ENCODE measurements around the gene TTC22. TPM values are rescaled to one million over a fixed set of nuclear protein-coding genes. Genes with fewer than 3 reads are reported as not detected.

Gene TTC22
- total RNA-seq, 5 donors from 2014 or later (not counting 1 experiment from before 2014, with no cell fraction given), result 8.4 to 21.0 (median 16.2) TPM

- H3K4me3 Mint-ChIP-seq, result no peak overlapping the region
- POLR2A ChIA-PET, result no interaction called here
Observed at GRCh38 chr1:54842206-54842915, 41.2 kb upstream of the TTC22 start.

GRCh38 chr1:54839824-54840223 lies 38.7 kb upstream of the TTC22 start:
- ChIA-PET CTCF (no interaction called here), POLR2A (no interaction called here)
- WGBS (ENCODE audit: insufficient coverage), result 57% methylated on average over 1 of the region's 2 CpGs
- DNase-seq, result no peak
- H3K36me3 ChIP-seq (ENCODE audit: control insufficient read depth in 2 of 2, extremely low read depth in 1 of 2, insufficient read depth in 1 of 2, low read length in 1 of 2), result no peaks in the 10 kb centered on the region
- ATAC-seq (replicated peaks in 1 of 4), result no peak
- peaks cover 0 to 2% of the 10 kb centered on the region in 2 donors for H3K27me3 Mint-ChIP-seq
- H3K4me1 Mint-ChIP-seq, result no peaks in the 10 kb centered on the region
- H3K27ac ChIP-seq (ENCODE audit: low read length), result no peak overlapping the region
- no peak overlapping the region for H3K4me3 Mint-ChIP-seq
- no peaks in the 10 kb centered on the region for H3K9me3 Mint-ChIP-seq
- H3K4me3 ChIP-seq (ENCODE audit: control insufficient read depth in 1 of 2, extremely low read depth in 1 of 2, low read length in 1 of 2), result no peak overlapping the region
- peaks cover 9% of the 10 kb centered on the region for H3K36me3 Mint-ChIP-seq
- no peaks in the 10 kb centered on the region for H3K27me3 ChIP-seq (replicated peaks in 1 of 2; ENCODE audit: control insufficient read depth in 2 of 2, extremely low read depth in 1 of 2, insufficient read depth in 2 of 2, low read length in 1 of 2)
- no peak overlapping the region for H3K27ac Mint-ChIP-seq
- H3K4me1 ChIP-seq (ENCODE audit: control insufficient read depth in 1 of 2, extremely low read depth in 1 of 2, insufficient read depth in 2 of 2, low read length in 2 of 2), result no peaks in the 10 kb centered on the region
- no peaks in the 10 kb centered on the region for H3K9me3 ChIP-seq

More at GRCh38 chr1:54842206-54842915, 41.2 kb upstream of the TTC22 start:
- Mint-ChIP-seq H3K9me3 (no peaks in the 10 kb centered on the region), H3K27ac (no peak overlapping the region), H3K36me3 (peaks cover 9% of the 10 kb centered on the region), H3K27me3 (no peaks in the 10 kb centered on the region), H3K4me1 (no peaks in the 10 kb centered on the region)
- 100% methylated on average over 4 of the region's 10 CpGs for WGBS (ENCODE audit: insufficient coverage)
- Histone ChIP-seq H3K4me1 (ENCODE audit: control insufficient read depth in 1 of 2, extremely low read depth in 1 of 2, insufficient read depth in 2 of 2, low read length in 2 of 2) (no peaks in the 10 kb centered on the region), H3K27me3 (replicated peaks in 1 of 2; ENCODE audit: control insufficient read depth in 2 of 2, extremely low read depth in 1 of 2, insufficient read depth in 2 of 2, low read length in 1 of 2) (no peaks in the 10 kb centered on the region), H3K27ac (ENCODE audit: low read length) (no peak overlapping the region), H3K9me3 (no peaks in the 10 kb centered on the region), H3K4me3 (ENCODE audit: control insufficient read depth in 1 of 2, extremely low read depth in 1 of 2, low read length in 1 of 2) (no peak overlapping the region), H3K36me3 (ENCODE audit: control insufficient read depth in 2 of 2, extremely low read depth in 1 of 2, insufficient read depth in 1 of 2, low read length in 1 of 2) (no peaks in the 10 kb centered on the region)
- DNase-seq, result no peak
- ATAC-seq (replicated peaks in 1 of 4), result no peak
- CTCF ChIA-PET, result interaction anchor here in 1 of 2 donors (0.6 kb wide), 1 partner anchor 1080 kb away, joined by 3 read pairs; no protein-coding TSS in a partner anchor

GRCh38 chr1:54838565-54839180 lies 37.5 kb upstream of the TTC22 start:
- H3K27ac ChIP-seq (ENCODE audit: low read length), result no peak overlapping the region
- Mint-ChIP-seq H3K9me3 (no peaks in the 10 kb centered on the region), H3K36me3 (peaks cover 9% of the 10 kb centered on the region), H3K27ac (no peak overlapping the region), H3K4me1 (no peaks in the 10 kb centered on the region), H3K27me3 (peaks cover 0 to 2% of the 10 kb centered on the region in 2 donors), H3K4me3 (no peak overlapping the region)
- no peaks in the 10 kb centered on the region for H3K27me3 ChIP-seq (replicated peaks in 1 of 2; ENCODE audit: control insufficient read depth in 2 of 2, extremely low read depth in 1 of 2, insufficient read depth in 2 of 2, low read length in 1 of 2)
- POLR2A ChIA-PET, result no interaction called here
- no peak overlapping the region for H3K4me3 ChIP-seq (ENCODE audit: control insufficient read depth in 1 of 2, extremely low read depth in 1 of 2, low read length in 1 of 2)
- no peaks in the 10 kb centered on the region for H3K4me1 ChIP-seq (ENCODE audit: control insufficient read depth in 1 of 2, extremely low read depth in 1 of 2, insufficient read depth in 2 of 2, low read length in 2 of 2)
- CTCF ChIA-PET, result no interaction called here
- ATAC-seq (replicated peaks in 1 of 4) (no peak), DNase-seq (no peak)
- no peaks in the 10 kb centered on the region for H3K36me3 ChIP-seq (ENCODE audit: control insufficient read depth in 2 of 2, extremely low read depth in 1 of 2, insufficient read depth in 1 of 2, low read length in 1 of 2)
- H3K9me3 ChIP-seq, result no peaks in the 10 kb centered on the region
- 76% methylated on average over 3 of the region's 5 CpGs for WGBS (ENCODE audit: insufficient coverage)

GRCh38 chr1:54837002-54837853 lies 36.1 kb upstream of the TTC22 start:
- H3K36me3 Mint-ChIP-seq, result peaks cover 9% of the 10 kb centered on the region
- no peaks in the 10 kb centered on the region for H3K4me1 ChIP-seq (ENCODE audit: control insufficient read depth in 1 of 2, extremely low read depth in 1 of 2, insufficient read depth in 2 of 2, low read length in 2 of 2)
- ChIA-PET POLR2A (no interaction called here), CTCF (no interaction called here)
- H3K36me3 ChIP-seq (ENCODE audit: control insufficient read depth in 2 of 2, extremely low read depth in 1 of 2, insufficient read depth in 1 of 2, low read length in 1 of 2), result no peaks in the 10 kb centered on the region
- DNase-seq (no peak), ATAC-seq (replicated peaks in 1 of 4) (no peak)
- H3K27me3 ChIP-seq (replicated peaks in 1 of 2; ENCODE audit: control insufficient read depth in 2 of 2, extremely low read depth in 1 of 2, insufficient read depth in 2 of 2, low read length in 1 of 2), result no peaks in the 10 kb centered on the region
- no peaks in the 10 kb centered on the region for H3K9me3 Mint-ChIP-seq
- 51% methylated on average over 4 of the region's 6 CpGs for WGBS (ENCODE audit: insufficient coverage)
- H3K27ac Mint-ChIP-seq, result no peak overlapping the region
- no peak overlapping the region for H3K4me3 Mint-ChIP-seq
- no peak overlapping the region for H3K4me3 ChIP-seq (ENCODE audit: control insufficient read depth in 1 of 2, extremely low read depth in 1 of 2, low read length in 1 of 2)
- no peak overlapping the region for H3K27ac ChIP-seq (ENCODE audit: low read length)
- no peaks in the 10 kb centered on the region for H3K4me1 Mint-ChIP-seq
- H3K27me3 Mint-ChIP-seq, result peaks cover 0 to 2% of the 10 kb centered on the region in 2 donors
- H3K9me3 ChIP-seq, result no peaks in the 10 kb centered on the region

- Mint-ChIP-seq H3K4me3 (no peak overlapping the region), H3K4me1 (no peaks in the 10 kb centered on the region), H3K27me3 (peaks cover under 1 to 2% of the 10 kb centered on the region in 2 donors), H3K9me3 (peaks cover 0 to under 1% (median 0%) of the 10 kb centered on the region in 3 donors), H3K27ac (no peak overlapping the region), H3K36me3 (peaks cover 10% of the 10 kb centered on the region)
- ATAC-seq (replicated peaks in 1 of 4) (no peak), DNase-seq (no peak)
- no peak overlapping the region for H3K4me3 ChIP-seq (ENCODE audit: control insufficient read depth in 1 of 2, extremely low read depth in 1 of 2, low read length in 1 of 2)
- no peaks in the 10 kb centered on the region for H3K27me3 ChIP-seq (replicated peaks in 1 of 2; ENCODE audit: control insufficient read depth in 2 of 2, extremely low read depth in 1 of 2, insufficient read depth in 2 of 2, low read length in 1 of 2)
- no peaks in the 10 kb centered on the region for H3K36me3 ChIP-seq (ENCODE audit: control insufficient read depth in 2 of 2, extremely low read depth in 1 of 2, insufficient read depth in 1 of 2, low read length in 1 of 2)
- WGBS (ENCODE audit: insufficient coverage), result 87% methylated on average over 8 of the region's 8 CpGs
- H3K9me3 ChIP-seq, result no peaks in the 10 kb centered on the region
- H3K4me1 ChIP-seq (ENCODE audit: control insufficient read depth in 1 of 2, extremely low read depth in 1 of 2, insufficient read depth in 2 of 2, low read length in 2 of 2), result no peaks in the 10 kb centered on the region
- ChIA-PET POLR2A (no interaction called here), CTCF (no interaction called here)
- no peak overlapping the region for H3K27ac ChIP-seq (ENCODE audit: low read length)
Observed at GRCh38 chr1:54836594-54836993, 35.5 kb upstream of the TTC22 start.

GRCh38 chr1:54835970-54836369 lies 34.8 kb upstream of the TTC22 start:
- peaks cover 13% of the 10 kb centered on the region for H3K36me3 Mint-ChIP-seq
- ChIA-PET POLR2A (no interaction called here), CTCF (no interaction called here)
- DNase-seq (no peak), ATAC-seq (replicated peaks in 1 of 4) (no peak)
- H3K27ac ChIP-seq (ENCODE audit: low read length), result no peak overlapping the region
- 30% methylated on average over 2 of the region's 5 CpGs for WGBS (ENCODE audit: insufficient coverage)
- H3K27ac Mint-ChIP-seq, result no peak overlapping the region
- H3K4me1 Mint-ChIP-seq, result no peaks in the 10 kb centered on the region
- peaks cover 2 to 5% (median 2%) of the 10 kb centered on the region in 3 donors for H3K9me3 Mint-ChIP-seq
- H3K4me1 ChIP-seq (ENCODE audit: control insufficient read depth in 1 of 2, extremely low read depth in 1 of 2, insufficient read depth in 2 of 2, low read length in 2 of 2), result no peaks in the 10 kb centered on the region
- H3K4me3 Mint-ChIP-seq, result no peak overlapping the region
- H3K27me3 ChIP-seq (replicated peaks in 1 of 2; ENCODE audit: control insufficient read depth in 2 of 2, extremely low read depth in 1 of 2, insufficient read depth in 2 of 2, low read length in 1 of 2), result no peaks in the 10 kb centered on the region
- no peak overlapping the region for H3K4me3 ChIP-seq (ENCODE audit: control insufficient read depth in 1 of 2, extremely low read depth in 1 of 2, low read length in 1 of 2)
- no peaks in the 10 kb centered on the region for H3K36me3 ChIP-seq (ENCODE audit: control insufficient read depth in 2 of 2, extremely low read depth in 1 of 2, insufficient read depth in 1 of 2, low read length in 1 of 2)
- H3K27me3 Mint-ChIP-seq, result peaks cover 2 to 6% of the 10 kb centered on the region in 2 donors
- H3K9me3 ChIP-seq, result no peaks in the 10 kb centered on the region
